Osteoblast (primary cell): ENCODE results near the gene FEM1B. TPM values are rescaled to one million over a fixed set of nuclear protein-coding genes. Genes with fewer than 3 reads are reported as not detected.

Experiments
- DNase-seq: peaks from one replicate; pipeline ENCODE4 v3.0.0; 2011; ENCODE audit warnings: low spot score, mixed read lengths; ENCODE audit not compliant: insufficient read length; ENCODE audit errors: missing footprints
- H2AFZ ChIP-seq: 2 replicates; pipeline ENCODE4 v1.6.0; 2011; ENCODE audit warnings: mild to moderate bottlenecking, low read length
- H3K27ac ChIP-seq: 2 replicates; pipeline ENCODE4 v1.5.1; 2011; ENCODE audit warnings: mild to moderate bottlenecking, low read depth, low read length, moderate library complexity
- H3K27me3 ChIP-seq: 2 replicates; pipeline ENCODE4 v1.6.0; 2012; ENCODE audit warnings: mild to moderate bottlenecking, control low read depth, inconsistent platforms, low read length, moderate library complexity; ENCODE audit not compliant: insufficient read depth
- H3K36me3 ChIP-seq: 2 replicates; pipeline ENCODE4 v1.5.1; 2011; ENCODE audit warnings: mild to moderate bottlenecking, low read length, control low read depth, moderate library complexity; ENCODE audit not compliant: insufficient read depth
- H3K4me1 ChIP-seq: 2 replicates; pipeline ENCODE4 v1.5.1; 2011; ENCODE audit warnings: mild to moderate bottlenecking, low read length, control low read depth, moderate library complexity; ENCODE audit not compliant: insufficient read depth
- H3K4me2 ChIP-seq: 2 replicates; pipeline ENCODE4 v1.6.0; 2011; ENCODE audit warnings: mild to moderate bottlenecking, low read length; ENCODE audit not compliant: insufficient read depth
- H3K4me3 ChIP-seq: fragments of 200-600 bp; sonication (generic); 3 replicates; pipeline ENCODE4 v1.5.1; 2012; ENCODE audit warnings: mild to moderate bottlenecking, low read length, inconsistent platforms; ENCODE audit not compliant: insufficient read depth
- H3K79me2 ChIP-seq: 2 replicates; pipeline ENCODE4 v1.6.0; 2012; ENCODE audit warnings: mild to moderate bottlenecking, low read length, control low read depth, inconsistent platforms; ENCODE audit not compliant: insufficient read depth
- H3K9me3 ChIP-seq: 2 replicates; pipeline ENCODE4 v1.5.1; 2011; ENCODE audit warnings: low read depth, low read length, control low read depth
- H4K20me1 ChIP-seq: 2 replicates; pipeline ENCODE4 v1.6.0; 2012; ENCODE audit warnings: mild to moderate bottlenecking, low read length, control low read depth; ENCODE audit not compliant: insufficient read depth
- CTCF ChIP-seq: IDR thresholded peaks from 2 replicates; pipeline ENCODE4 v1.5.1; 2011; ENCODE audit warnings: mild to moderate bottlenecking, low read depth, low read length, moderate library complexity; ENCODE audit errors: extremely low read depth
- total RNA-seq: library from RNA; depleted of rRNA; stranded (reverse); fragments of >200 nt; gene quantifications from 2 replicates; pipeline ENCODE4 v1.2.3, GENCODE V29; 2012

The FEM1B gene
- total RNA-seq, 1 donor = 35.5 TPM

GRCh38 chr15:68304589-68305337, 27.2 kb downstream of the FEM1B start:
- no peak overlapping the region for H2AFZ ChIP-seq
- peaks cover 87% of the 10 kb centered on the region for H3K36me3 ChIP-seq
- TF ChIP-seq CTCF = no peak
- peaks cover 5% of the 10 kb centered on the region for H4K20me1 ChIP-seq
- H3K4me2 ChIP-seq = no peak overlapping the region
- no peak overlapping the region for H3K27ac ChIP-seq
- no peak overlapping the region for H3K4me3 ChIP-seq
- no peaks in the 10 kb centered on the region for H3K27me3 ChIP-seq
- no peak for DNase-seq
- no peaks in the 10 kb centered on the region for H3K9me3 ChIP-seq
- H3K79me2 ChIP-seq = no peaks in the 10 kb centered on the region
- H3K4me1 ChIP-seq = peaks cover 12% of the 10 kb centered on the region

- no peak for TF ChIP-seq CTCF
- Histone ChIP-seq H3K4me2 (no peak overlapping the region), H3K36me3 (peaks cover 87% of the 10 kb centered on the region), H3K4me3 (no peak overlapping the region), H3K27ac (no peak overlapping the region), H3K9me3 (no peaks in the 10 kb centered on the region), H2AFZ (no peak overlapping the region), H4K20me1 (peaks cover 5% of the 10 kb centered on the region), H3K27me3 (no peaks in the 10 kb centered on the region), H3K79me2 (no peaks in the 10 kb centered on the region), H3K4me1 (peaks cover 9% of the 10 kb centered on the region)
- DNase-seq = no peak
These were observed 27.9 kb downstream of the FEM1B start for GRCh38 chr15:68305420-68305871.

GRCh38 chr15:68307131-68307928, 29.8 kb downstream of the FEM1B start:
- peaks cover 10% of the 10 kb centered on the region for H3K4me1 ChIP-seq
- no peaks in the 10 kb centered on the region for H3K9me3 ChIP-seq
- DNase-seq = no peak
- H2AFZ ChIP-seq = no peak overlapping the region
- H3K79me2 ChIP-seq = no peaks in the 10 kb centered on the region
- no peak overlapping the region for H3K4me2 ChIP-seq
- peaks cover 10% of the 10 kb centered on the region for H4K20me1 ChIP-seq
- no peak for TF ChIP-seq CTCF
- H3K4me3 ChIP-seq = no peak overlapping the region
- H3K27me3 ChIP-seq = no peaks in the 10 kb centered on the region
- peak overlapping the region; percentile 5 for H3K27ac ChIP-seq
- H3K36me3 ChIP-seq = peaks cover 87% of the 10 kb centered on the region

- H3K4me1 ChIP-seq = peaks cover 27% of the 10 kb centered on the region
- H3K79me2 ChIP-seq = no peaks in the 10 kb centered on the region
- peaks cover 83% of the 10 kb centered on the region for H3K36me3 ChIP-seq
These were observed 31.5 kb downstream of the FEM1B start for GRCh38 chr15:68309024-68309423.

More at GRCh38 chr15:68309024-68309423, 31.5 kb downstream of the FEM1B start:
- H3K27ac ChIP-seq = no peak overlapping the region
- H3K9me3 ChIP-seq = no peaks in the 10 kb centered on the region
- H2AFZ ChIP-seq = no peak overlapping the region
- no peaks in the 10 kb centered on the region for H3K27me3 ChIP-seq
- H4K20me1 ChIP-seq = peaks cover 12% of the 10 kb centered on the region
- DNase-seq = no peak
- no peak for TF ChIP-seq CTCF
- no peak overlapping the region for H3K4me2 ChIP-seq
- no peak overlapping the region for H3K4me3 ChIP-seq
